WERI-Rb-1 (cell line): ENCODE results near the gene VWA3B.

Experiments used
- DNase-seq: peaks from one replicate; pipeline ENCODE4 v3.0.0-alpha.2; 2020
- H3K27ac ChIP-seq: fragments of 250-450 bp; sonication (Bioruptor Pico); 2 replicates; pipeline ENCODE4 v1.5.1; 2020; ENCODE audit warnings: mild to moderate bottlenecking, moderate library complexity
- H3K27me3 ChIP-seq: fragments of 250-450 bp; sonication (Bioruptor Pico); 2 replicates; pipeline ENCODE4 v1.5.1; 2021; ENCODE audit warnings: mild to moderate bottlenecking, low read depth, moderate library complexity; ENCODE audit not compliant: insufficient read depth, severe bottlenecking
- H3K36me3 ChIP-seq: fragments of 250-450 bp; sonication (Bioruptor Pico); 2 replicates; pipeline ENCODE4 v1.5.1; 2020; ENCODE audit warnings: mild to moderate bottlenecking, moderate library complexity
- H3K4me3 ChIP-seq: 2 replicates; pipeline ENCODE4 v1.5.1; 2011; ENCODE audit warnings: low read depth, mild to moderate bottlenecking, control low read depth, low read length
- H3K9me3 ChIP-seq: fragments of 250-450 bp; sonication (Bioruptor Pico); 2 replicates; pipeline ENCODE4 v1.5.1; 2021; ENCODE audit warnings: mild to moderate bottlenecking, moderate library complexity; ENCODE audit not compliant: severe bottlenecking
- CTCF ChIP-seq: IDR thresholded peaks from 2 replicates; pipeline ENCODE4 v1.5.1; 2011; ENCODE audit warnings: low read depth, mild to moderate bottlenecking, control low read depth, inconsistent platforms, low read length

The VWA3B gene

GRCh38 chr2:98172951-98173350 is 86.0 kb downstream of the VWA3B start:
- no peak for DNase-seq
- Histone ChIP-seq H3K4me3 (no peak overlapping the region), H3K27me3 (no peaks in the 10 kb centered on the region), H3K36me3 (no peaks in the 10 kb centered on the region), H3K9me3 (no peaks in the 10 kb centered on the region), H3K27ac (no peak overlapping the region)
- TF ChIP-seq CTCF, result no peak

DNA sequence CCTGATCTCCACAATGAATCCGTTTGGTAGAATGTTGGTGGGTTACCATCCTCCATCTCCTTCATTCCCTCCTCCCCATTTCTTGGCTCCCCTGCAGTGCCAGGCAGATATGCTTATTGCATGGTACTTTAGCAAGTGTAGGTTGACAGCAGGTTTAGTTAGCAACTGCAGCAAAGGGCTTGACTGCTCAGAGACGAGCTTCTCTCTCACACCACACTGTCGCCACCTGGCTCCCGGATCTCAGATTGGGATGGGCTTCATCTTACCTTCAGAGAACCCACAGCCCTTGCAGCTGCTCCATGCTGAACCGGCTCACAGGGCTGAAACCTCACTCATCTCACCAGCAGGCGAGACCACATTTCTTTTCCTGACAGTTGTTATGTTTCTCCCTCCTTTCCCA is 88.8 kb downstream of the VWA3B start:
- TF ChIP-seq CTCF, result peak; percentile 72
- DNase-seq, result peak; percentile 62
- Histone ChIP-seq H3K4me3 (no peak overlapping the region), H3K27ac (no peak overlapping the region), H3K36me3 (no peaks in the 10 kb centered on the region), H3K9me3 (no peaks in the 10 kb centered on the region), H3K27me3 (no peaks in the 10 kb centered on the region)

GRCh38 chr2:98177286-98177685 is 90.3 kb downstream of the VWA3B start:
- Histone ChIP-seq H3K4me3 (no peak overlapping the region), H3K27ac (no peak overlapping the region), H3K36me3 (no peaks in the 10 kb centered on the region), H3K27me3 (no peaks in the 10 kb centered on the region), H3K9me3 (no peaks in the 10 kb centered on the region)
- TF ChIP-seq CTCF, result no peak
- no peak for DNase-seq

- TF ChIP-seq CTCF, result no peak
- H3K36me3 ChIP-seq, result no peaks in the 10 kb centered on the region
- H3K9me3 ChIP-seq, result no peaks in the 10 kb centered on the region
- no peak overlapping the region for H3K4me3 ChIP-seq
- H3K27me3 ChIP-seq, result no peaks in the 10 kb centered on the region
- no peak overlapping the region for H3K27ac ChIP-seq
- DNase-seq, result no peak
Observed at GRCh38 chr2:98177986-98178385, 91.0 kb downstream of the VWA3B start.

- no peak for TF ChIP-seq CTCF
- H3K27ac ChIP-seq, result no peak overlapping the region
Observed at GRCh38 chr2:98180456-98180855, 93.5 kb downstream of the VWA3B start.

GRCh38 chr2:98181346-98181745 is 94.4 kb downstream of the VWA3B start:
- H3K27me3 ChIP-seq, result no peaks in the 10 kb centered on the region
- no peak for TF ChIP-seq CTCF
- no peaks in the 10 kb centered on the region for H3K36me3 ChIP-seq
- no peaks in the 10 kb centered on the region for H3K9me3 ChIP-seq
- DNase-seq, result no peak
- no peak overlapping the region for H3K4me3 ChIP-seq
- no peak overlapping the region for H3K27ac ChIP-seq

More at GRCh38 chr2:98180456-98180855, 93.5 kb downstream of the VWA3B start:
- Histone ChIP-seq H3K36me3 (no peaks in the 10 kb centered on the region), H3K9me3 (no peaks in the 10 kb centered on the region), H3K4me3 (no peak overlapping the region), H3K27me3 (no peaks in the 10 kb centered on the region)
- DNase-seq, result no peak
